Hepatocyte (in vitro differentiated cells): ENCODE data around the gene CIC. TPM values are rescaled to one million over a fixed set of nuclear protein-coding genes. Genes with fewer than 3 reads are reported as not detected.

Experiments used
- DNase-seq: peaks from one replicate; pipeline ENCODE4 v3.0.0-alpha.2; 2016; ENCODE audit warnings: low spot score
- H2AFZ ChIP-seq: fragments of 200-600 bp; sonication (generic); 2 replicates; pipeline ENCODE4 v1.6.0; 2016; ENCODE audit warnings: antibody characterized with exemption, mild to moderate bottlenecking
- H3K27ac ChIP-seq: fragments of 200-600 bp; sonication (generic); 2 replicates; pipeline ENCODE4 v1.5.1; 2016; ENCODE audit warnings: mild to moderate bottlenecking
- H3K27me3 ChIP-seq: fragments of 200-600 bp; sonication (generic); 2 replicates; pipeline ENCODE4 v1.6.1; 2016
- H3K36me3 ChIP-seq: fragments of 200-600 bp; sonication (generic); replicated peaks from 2 replicates; pipeline ENCODE4 v1.5.1; 2016; ENCODE audit warnings: low read depth; ENCODE audit not compliant: insufficient read depth
- H3K4me1 ChIP-seq: fragments of 200-600 bp; sonication (generic); 2 replicates; pipeline ENCODE4 v1.5.1; 2016; ENCODE audit warnings: mild to moderate bottlenecking, moderate library complexity; ENCODE audit not compliant: insufficient read depth
- H3K4me2 ChIP-seq: fragments of 200-600 bp; sonication (generic); 2 replicates; pipeline ENCODE4 v1.6.0; 2016
- H3K4me3 ChIP-seq: fragments of 200-600 bp; sonication (generic); 2 replicates; pipeline ENCODE4 v1.5.1; 2016; ENCODE audit warnings: mild to moderate bottlenecking
- H3K79me2 ChIP-seq: fragments of 200-600 bp; sonication (generic); 2 replicates; pipeline ENCODE4 v1.6.0; 2017; ENCODE audit warnings: mild to moderate bottlenecking
- H3K9me2 ChIP-seq: fragments of 200-600 bp; sonication (generic); replicated peaks from 2 replicates; pipeline ENCODE4 v1.6.0; 2017; ENCODE audit warnings: mild to moderate bottlenecking; ENCODE audit not compliant: insufficient read depth
- H3K9me3 ChIP-seq: fragments of 200-600 bp; sonication (generic); 2 replicates; pipeline ENCODE4 v1.5.1; 2016; ENCODE audit warnings: low read depth, mild to moderate bottlenecking
- H4K20me1 ChIP-seq: fragments of 200-600 bp; sonication (generic); 2 replicates; pipeline ENCODE4 v1.6.0; 2016; ENCODE audit warnings: mild to moderate bottlenecking; ENCODE audit not compliant: insufficient read depth, poor library complexity, severe bottlenecking
- CTCF ChIP-seq: fragments of 200-600 bp; sonication (generic); IDR thresholded peaks from 2 replicates; pipeline ENCODE4 v1.5.1; 2016; ENCODE audit warnings: antibody characterized with exemption, mild to moderate bottlenecking; ENCODE audit not compliant: poor library complexity
- EZH2 ChIP-seq: fragments of 200-600 bp; sonication (generic); IDR thresholded peaks from 2 replicates; pipeline ENCODE4 v1.6.1; 2016; ENCODE audit warnings: antibody characterized with exemption, mild to moderate bottlenecking, borderline replicate concordance
- EZH2phosphoT487 ChIP-seq: fragments of 200-600 bp; sonication (generic); IDR thresholded peaks from one replicate; pipeline ENCODE4 v1.6.1; 2018; ENCODE audit warnings: antibody characterized with exemption, mild to moderate bottlenecking, low read depth, moderate library complexity; ENCODE audit not compliant: unreplicated experiment, severe bottlenecking
- WGBS: methylation state at CpG from one replicate; pipeline ENCODE4 v1.1.6; 2016; ENCODE audit warnings: low lambda C conversion rate; ENCODE audit errors: missing lambda C conversion rate; 5-methylcytosine and 5-hydroxymethylcytosine counted together
- polyA plus RNA-seq: library from polyadenylated mRNA; unstranded; fragments of >200 nt; fragmentation: Nextera tagmentation; extraction: Ambion mirVana; gene quantifications from 2 replicates; pipeline ENCODE4 v1.2.1, GENCODE V29; 2016
- total RNA-seq: library from RNA; depleted of rRNA; stranded (reverse); fragments of >200 nt; gene quantifications from 2 replicates; pipeline ENCODE4 v1.2.3, GENCODE V29; 2014

CIC gene
- total and polyA plus RNA-seq, 2 experiments from 2014 or later = 17.4 to 23.2 TPM

GRCh38 chr19:42279902-42280814 lies 11.1 kb downstream of the CIC start:
- peaks cover 9% of the 10 kb centered on the region for H4K20me1 ChIP-seq
- no peaks in the 10 kb centered on the region for H3K27me3 ChIP-seq
- no peaks in the 10 kb centered on the region for H3K9me3 ChIP-seq
- peak overlapping the region; percentile 99 for H3K4me3 ChIP-seq
- no peaks in the 10 kb centered on the region for H3K9me2 ChIP-seq
- H3K4me2 ChIP-seq = peak overlapping the region; percentile 94
- WGBS = 1% methylated on average over 54 of the region's 89 CpGs
- peak overlapping the region; percentile 58 for H2AFZ ChIP-seq
- peak; percentile 93 for DNase-seq
- peak; percentile 97 for TF ChIP-seq CTCF
- TF ChIP-seq EZH2phosphoT487 = no peak
- TF ChIP-seq EZH2 = no peak
- peaks cover 60% of the 10 kb centered on the region for H3K79me2 ChIP-seq
- H3K36me3 ChIP-seq = no peaks in the 10 kb centered on the region
- peaks cover 56% of the 10 kb centered on the region for H3K4me1 ChIP-seq
- H3K27ac ChIP-seq = peak overlapping the region; percentile 99

- peaks cover 60% of the 10 kb centered on the region for H3K79me2 ChIP-seq
- DNase-seq = no peak
- WGBS = 0% methylated on average over 3 of the region's 20 CpGs
- no peak overlapping the region for H2AFZ ChIP-seq
- peaks cover 62% of the 10 kb centered on the region for H3K4me1 ChIP-seq
- H3K36me3 ChIP-seq = no peaks in the 10 kb centered on the region
- TF ChIP-seq CTCF (no peak), EZH2phosphoT487 (no peak), EZH2 (no peak)
- no peaks in the 10 kb centered on the region for H3K9me3 ChIP-seq
- H3K4me3 ChIP-seq = peak overlapping the region; percentile 99
- peaks cover 13% of the 10 kb centered on the region for H4K20me1 ChIP-seq
- H3K27me3 ChIP-seq = no peaks in the 10 kb centered on the region
- peak overlapping the region; percentile 99 for H3K27ac ChIP-seq
- H3K9me2 ChIP-seq = no peaks in the 10 kb centered on the region
- peak overlapping the region; percentile 94 for H3K4me2 ChIP-seq
Observed at GRCh38 chr19:42280815-42281145, 11.7 kb downstream of the CIC start.

- Histone ChIP-seq H3K79me2 (peaks cover 60% of the 10 kb centered on the region), H3K27me3 (no peaks in the 10 kb centered on the region), H3K4me2 (peak overlapping the region; percentile 94), H3K4me1 (peaks cover 67% of the 10 kb centered on the region), H3K9me2 (no peaks in the 10 kb centered on the region), H3K27ac (peak overlapping the region; percentile 99), H4K20me1 (peaks cover 18% of the 10 kb centered on the region), H2AFZ (no peak overlapping the region), H3K9me3 (no peaks in the 10 kb centered on the region), H3K4me3 (peak overlapping the region; percentile 41), H3K36me3 (no peaks in the 10 kb centered on the region)
- no peak for TF ChIP-seq EZH2phosphoT487
- no peak for TF ChIP-seq CTCF
- no peak for TF ChIP-seq EZH2
- 13% methylated on average over 9 of the region's 25 CpGs for WGBS
- peak; percentile 81 for DNase-seq
Observed at GRCh38 chr19:42281146-42281826, 12.2 kb downstream of the CIC start.
